Measurements from ENCODE around the gene SIRPB1.
"Not testable (repeated sequence)": the region's sequence is repeated elsewhere in the genome, so short reads cannot be mapped to it uniquely, and the experiment has no call there.

Gene SIRPB1

GRCh38 chr20:1630186-1630585 lies 10.4 kb upstream of the SIRPB1 start:
- H3K9me3 ChIP-seq, result no peaks in the 10 kb centered on the region
- H3K4me3 ChIP-seq, result no peak overlapping the region
- no peak for DNase-seq (ENCODE audit: low spot score in 2 of 2)
- no peaks in the 10 kb centered on the region for H3K4me1 ChIP-seq
- no peaks in the 10 kb centered on the region; the same call in 1 of the 2 replicates for H3K27me3 ChIP-seq (ENCODE audit: low read depth)
- in situ Hi-C loops (cut with MboI; ENCODE audit: low sequenced_read_pairs), result no loop called here
- H3K36me3 ChIP-seq (replicated peaks), result no peaks in the 10 kb centered on the region

- H3K4me3 ChIP-seq, result no peak overlapping the region
- no peaks in the 10 kb centered on the region; the same call in 1 of the 2 replicates for H3K27me3 ChIP-seq (ENCODE audit: low read depth)
- no peak for DNase-seq (ENCODE audit: low spot score in 2 of 2)
- H3K36me3 ChIP-seq (replicated peaks), result no peaks in the 10 kb centered on the region
- in situ Hi-C loops (cut with MboI; ENCODE audit: low sequenced_read_pairs), result no loop called here
- no peaks in the 10 kb centered on the region for H3K4me1 ChIP-seq
- H3K9me3 ChIP-seq, result no peaks in the 10 kb centered on the region
Measured at GRCh38 chr20:1629321-1629720, 9.5 kb upstream of the SIRPB1 start.

GRCh38 chr20:1628621-1629020 lies 8.8 kb upstream of the SIRPB1 start:
- DNase-seq (ENCODE audit: low spot score in 2 of 2), result no peak
- Histone ChIP-seq H3K4me1 (no peaks in the 10 kb centered on the region), H3K4me3 (no peak overlapping the region), H3K36me3 (replicated peaks) (no peaks in the 10 kb centered on the region), H3K9me3 (no peaks in the 10 kb centered on the region), H3K27me3 (ENCODE audit: low read depth) (no peaks in the 10 kb centered on the region; the same call in 1 of the 2 replicates)
- in situ Hi-C loops (cut with MboI; ENCODE audit: low sequenced_read_pairs), result no loop called here

DNA sequence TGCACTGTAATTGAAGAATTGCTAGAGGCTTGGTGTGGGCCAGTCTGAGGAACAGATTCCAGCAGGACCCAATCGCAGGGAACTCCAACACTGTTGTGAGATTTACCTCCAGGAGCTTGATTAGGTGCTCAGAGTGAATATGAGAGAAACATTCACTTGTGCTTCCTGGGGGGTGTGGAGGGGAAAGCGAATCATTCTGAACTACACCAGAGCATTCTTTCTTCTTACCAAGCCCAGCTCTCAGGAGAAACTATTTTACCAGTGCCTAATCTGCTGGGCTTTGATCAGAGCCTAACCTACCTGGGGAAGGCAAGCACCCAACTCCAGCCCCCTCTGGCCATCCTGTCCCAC lies 7.4 kb upstream of the SIRPB1 start:
- H3K36me3 ChIP-seq (replicated peaks), result no peaks in the 10 kb centered on the region
- no peaks in the 10 kb centered on the region for H3K4me1 ChIP-seq
- no peaks in the 10 kb centered on the region; the same call in 1 of the 2 replicates for H3K27me3 ChIP-seq (ENCODE audit: low read depth)
- in situ Hi-C loops (cut with MboI; ENCODE audit: low sequenced_read_pairs), result no loop called here
- H3K9me3 ChIP-seq, result no peaks in the 10 kb centered on the region
- no peak for DNase-seq (ENCODE audit: low spot score in 2 of 2)
- no peak overlapping the region for H3K4me3 ChIP-seq

GRCh38 chr20:1626528-1627199 lies 6.9 kb upstream of the SIRPB1 start:
- no peaks in the 10 kb centered on the region for H3K9me3 ChIP-seq
- no peak for DNase-seq (ENCODE audit: low spot score in 2 of 2)
- no peak overlapping the region for H3K4me3 ChIP-seq
- no peaks in the 10 kb centered on the region; the same call in 1 of the 2 replicates for H3K27me3 ChIP-seq (ENCODE audit: low read depth)
- H3K4me1 ChIP-seq, result no peaks in the 10 kb centered on the region
- in situ Hi-C loops (cut with MboI; ENCODE audit: low sequenced_read_pairs), result no loop called here
- H3K36me3 ChIP-seq (replicated peaks), result no peaks in the 10 kb centered on the region

GRCh38 chr20:1625083-1625690 lies 5.4 kb upstream of the SIRPB1 start:
- no peak overlapping the region for H3K4me3 ChIP-seq
- DNase-seq (ENCODE audit: low spot score in 2 of 2), result no peak
- H3K27me3 ChIP-seq (ENCODE audit: low read depth), result no peaks in the 10 kb centered on the region; the same call in 1 of the 2 replicates
- H3K4me1 ChIP-seq, result no peaks in the 10 kb centered on the region
- no peaks in the 10 kb centered on the region for H3K9me3 ChIP-seq
- no peaks in the 10 kb centered on the region for H3K36me3 ChIP-seq (replicated peaks)
- in situ Hi-C loops (cut with MboI; ENCODE audit: low sequenced_read_pairs), result no loop called here

- no peak for DNase-seq (ENCODE audit: low spot score in 2 of 2)
- Histone ChIP-seq H3K27me3 (ENCODE audit: low read depth) (no peaks in the 10 kb centered on the region; the same call in 1 of the 2 replicates), H3K9me3 (no peaks in the 10 kb centered on the region), H3K36me3 (replicated peaks) (no peaks in the 10 kb centered on the region), H3K4me3 (no peak overlapping the region), H3K4me1 (no peaks in the 10 kb centered on the region)
- in situ Hi-C loops (cut with MboI; ENCODE audit: low sequenced_read_pairs), result no loop called here
Measured at GRCh38 chr20:1623501-1624205, 3.8 kb upstream of the SIRPB1 start.

DNA sequence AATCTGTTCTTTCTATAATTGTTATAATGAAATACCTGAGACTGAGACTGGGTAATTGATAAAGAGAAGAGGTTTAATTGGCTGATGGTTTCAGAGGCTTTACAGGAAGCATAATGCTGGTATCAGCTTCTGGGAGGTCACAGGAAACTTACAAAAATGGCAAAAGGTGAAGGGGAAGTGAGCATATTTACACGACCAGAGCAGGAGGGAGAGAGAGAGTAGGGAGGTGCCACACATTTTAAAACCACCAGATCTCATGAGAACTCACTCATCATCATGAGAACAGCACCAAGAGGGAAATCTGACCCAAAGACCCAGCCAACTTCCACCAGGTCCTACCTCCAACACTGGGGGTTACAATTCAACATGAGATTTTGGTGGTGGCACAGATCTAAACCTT lies 2.6 kb upstream of the SIRPB1 start:
- Histone ChIP-seq H3K27me3 (ENCODE audit: low read depth) (no peaks in the 10 kb centered on the region), H3K9me3 (no peaks in the 10 kb centered on the region), H3K4me3 (no peak overlapping the region), H3K4me1 (no peaks in the 10 kb centered on the region), H3K36me3 (replicated peaks) (no peaks in the 10 kb centered on the region)
- DNase-seq (ENCODE audit: low spot score in 2 of 2), result no peak
- in situ Hi-C loops (cut with MboI; ENCODE audit: low sequenced_read_pairs), result no loop called here

GRCh38 chr20:1621316-1621715 lies 1.5 kb upstream of the SIRPB1 start:
- in situ Hi-C loops (cut with MboI; ENCODE audit: low sequenced_read_pairs), result no loop called here
- no peaks in the 10 kb centered on the region for H3K27me3 ChIP-seq (ENCODE audit: low read depth)
- H3K9me3 ChIP-seq, result no peaks in the 10 kb centered on the region
- H3K36me3 ChIP-seq (replicated peaks), result no peaks in the 10 kb centered on the region
- DNase-seq (ENCODE audit: low spot score in 2 of 2), result no peak
- no peak overlapping the region for H3K4me3 ChIP-seq
- H3K4me1 ChIP-seq, result no peaks in the 10 kb centered on the region

- in situ Hi-C loops (cut with MboI; ENCODE audit: low sequenced_read_pairs), result no loop called here
- H3K27me3 ChIP-seq (ENCODE audit: low read depth), result no peaks in the 10 kb centered on the region
- H3K36me3 ChIP-seq (replicated peaks), result no peaks in the 10 kb centered on the region
- DNase-seq (ENCODE audit: low spot score in 2 of 2), result no peak
- no peaks in the 10 kb centered on the region for H3K4me1 ChIP-seq
- H3K4me3 ChIP-seq, result no peak overlapping the region
- H3K9me3 ChIP-seq, result no peaks in the 10 kb centered on the region
Measured at GRCh38 chr20:1618954-1619540, 762 bp downstream of the SIRPB1 start.

- Histone ChIP-seq H3K27me3 (ENCODE audit: low read depth) (no peaks in the 10 kb centered on the region), H3K9me3 (no peaks in the 10 kb centered on the region), H3K36me3 (replicated peaks) (no peaks in the 10 kb centered on the region), H3K4me3 (no peak overlapping the region), H3K4me1 (no peaks in the 10 kb centered on the region)
- in situ Hi-C loops (cut with MboI; ENCODE audit: low sequenced_read_pairs), result no loop called here
- no peak for DNase-seq (ENCODE audit: low spot score in 2 of 2)
Measured at GRCh38 chr20:1618479-1618878, 1.3 kb downstream of the SIRPB1 start.

GRCh38 chr20:1616858-1617434 lies 2.9 kb downstream of the SIRPB1 start:
- H3K36me3 ChIP-seq (replicated peaks), result no peaks in the 10 kb centered on the region
- in situ Hi-C loops (cut with MboI; ENCODE audit: low sequenced_read_pairs), result no loop called here
- DNase-seq (ENCODE audit: low spot score in 2 of 2), result no peak
- H3K4me1 ChIP-seq, result no peaks in the 10 kb centered on the region
- no peaks in the 10 kb centered on the region for H3K27me3 ChIP-seq (ENCODE audit: low read depth)
- no peaks in the 10 kb centered on the region for H3K9me3 ChIP-seq
- no peak overlapping the region for H3K4me3 ChIP-seq

DNA sequence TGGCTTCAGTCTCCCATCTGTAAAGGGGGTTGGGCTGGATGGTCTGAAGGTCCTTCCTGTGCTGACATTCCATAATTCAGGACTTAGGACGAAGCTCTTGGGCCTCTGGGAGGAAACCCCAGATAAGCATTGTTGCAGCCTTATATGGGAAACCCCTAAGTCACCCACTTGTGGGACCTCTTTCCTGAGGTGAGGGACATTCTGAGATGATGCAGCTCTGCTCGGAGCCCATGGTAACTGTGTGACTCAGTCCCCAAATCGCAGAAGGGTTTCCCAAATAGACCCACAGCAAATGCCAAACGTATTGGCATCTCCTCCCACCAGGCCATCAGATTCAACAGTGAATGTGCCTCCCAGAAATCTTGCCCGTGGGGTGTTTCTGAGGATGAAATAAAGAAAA lies 9.4 kb downstream of the SIRPB1 start:
- DNase-seq (ENCODE audit: low spot score in 2 of 2); H3K27me3 ChIP-seq (ENCODE audit: low read depth); in situ Hi-C loops (cut with MboI; ENCODE audit: low sequenced_read_pairs); H3K9me3 ChIP-seq; H3K36me3 ChIP-seq (replicated peaks); H3K4me1 ChIP-seq; H3K4me3 ChIP-seq: not testable (repeated sequence)

Data from HAP-1 (cell line).